ENCODE measurements around the gene GATAD2A.
A peak's percentile ranks its signal among the peaks of the same experiment; 100 is the strongest.

The GATAD2A gene

DNA sequence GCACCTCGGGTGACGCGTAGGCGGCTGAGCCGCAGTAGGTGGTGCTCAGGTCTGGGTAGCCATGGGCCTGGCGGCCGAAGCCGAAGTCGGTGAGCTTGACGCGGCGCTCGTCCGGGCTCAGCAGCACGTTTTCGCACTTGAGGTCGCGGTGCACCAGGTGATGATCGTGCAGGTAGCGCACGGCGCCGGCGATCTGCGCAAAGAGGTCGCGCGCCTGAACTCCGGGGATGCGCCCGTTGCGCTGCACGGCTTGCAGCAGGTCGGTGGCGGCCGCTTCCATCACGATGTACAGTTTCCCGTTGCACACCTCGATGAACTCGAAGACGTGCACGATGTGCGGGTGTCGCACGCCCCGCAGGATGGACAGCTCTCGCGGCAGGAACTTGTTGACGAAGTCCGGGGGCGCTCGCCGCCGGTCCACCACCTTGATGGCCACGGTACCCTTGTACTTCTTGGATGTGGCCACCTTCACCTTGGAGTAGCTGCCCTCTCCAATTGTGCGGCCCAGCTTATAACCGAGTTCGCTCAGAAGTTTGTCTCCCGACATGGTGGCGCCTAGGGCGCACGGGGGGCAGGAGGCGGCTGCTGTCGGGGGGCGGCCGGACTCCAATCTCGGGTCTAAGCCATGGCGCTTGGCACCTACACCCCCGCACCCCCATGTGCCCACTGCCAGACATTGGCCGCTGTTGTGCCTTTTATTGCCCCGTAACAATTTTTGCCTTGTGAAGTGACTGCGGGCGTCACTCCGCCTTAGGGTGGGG is 109.6 kb downstream of the GATAD2A start, which contains the start of gene TSSK6:
TSS of gene TSSK6 (minus strand) at position 668 of the 761 bp plus-strand sequence. CDS start at position 547, 121 bp downstream.
- no peak for DNase-seq

DNA sequence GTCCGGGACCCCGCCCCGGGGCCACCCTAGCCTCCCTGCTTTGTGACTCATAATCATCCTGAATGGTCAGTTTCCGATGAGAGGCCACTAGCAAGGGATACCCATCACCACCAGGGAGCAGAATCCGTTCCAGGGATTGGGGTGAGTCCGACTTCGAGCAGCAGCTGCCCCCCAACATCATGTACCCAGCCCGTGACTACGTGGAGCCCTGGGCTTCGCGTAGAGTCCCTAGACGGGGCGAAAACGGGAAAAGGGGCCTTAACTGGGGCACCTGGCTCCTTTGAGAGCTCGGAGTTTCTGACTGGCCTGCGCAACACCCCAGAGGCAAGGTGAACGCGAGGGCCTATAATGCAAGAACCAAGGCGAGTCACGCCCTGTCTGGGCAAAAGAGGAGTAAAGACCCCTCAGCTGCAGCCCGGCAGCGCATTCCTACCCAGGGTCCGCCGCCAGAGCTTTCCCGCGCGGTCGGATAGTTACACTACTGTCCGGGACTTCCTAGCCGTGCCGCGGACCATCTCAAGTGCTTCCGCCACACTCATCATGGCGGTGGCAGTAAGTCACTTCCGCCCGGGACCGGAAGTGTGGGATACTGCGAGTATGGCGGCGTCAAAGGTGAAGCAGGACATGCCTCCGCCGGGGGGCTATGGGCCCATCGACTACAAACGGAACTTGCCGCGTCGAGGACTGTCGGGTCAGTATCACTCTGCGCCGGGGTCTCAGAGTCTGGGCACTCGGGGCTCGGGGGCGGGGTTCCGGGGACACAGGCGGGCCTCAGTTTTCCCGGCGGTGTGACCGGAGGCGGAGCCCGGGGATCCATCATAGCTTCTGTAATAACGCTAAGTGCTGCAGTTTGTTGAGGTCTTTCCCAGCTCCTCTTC is 110.4 kb downstream of the GATAD2A start, which contains the start of gene NDUFA13:
TSS of gene NDUFA13 (plus strand) at position 584 of the 878 bp plus-strand sequence. CDS start at position 598, 14 bp downstream.
- DNase-seq = peak; percentile 94

DNA sequence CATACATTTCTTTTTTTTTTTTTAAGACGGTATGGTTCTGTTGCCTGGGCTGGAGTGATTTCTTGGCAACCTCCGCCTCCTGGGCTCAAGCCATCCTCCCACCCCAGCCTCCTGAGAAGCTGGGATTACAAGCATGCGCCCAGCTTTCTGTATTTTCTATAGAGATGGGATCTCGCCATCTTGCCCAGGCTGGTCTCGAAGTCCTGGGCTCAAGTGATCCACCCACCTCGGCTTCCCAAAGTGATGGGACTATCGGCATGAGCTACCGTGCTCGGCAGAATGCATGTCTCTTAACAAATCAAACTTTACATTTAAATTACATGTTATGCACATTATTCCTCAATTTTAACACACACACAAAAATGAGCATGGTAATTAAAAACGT is 111.8 kb downstream of the GATAD2A start:
- no peak for DNase-seq

DNA sequence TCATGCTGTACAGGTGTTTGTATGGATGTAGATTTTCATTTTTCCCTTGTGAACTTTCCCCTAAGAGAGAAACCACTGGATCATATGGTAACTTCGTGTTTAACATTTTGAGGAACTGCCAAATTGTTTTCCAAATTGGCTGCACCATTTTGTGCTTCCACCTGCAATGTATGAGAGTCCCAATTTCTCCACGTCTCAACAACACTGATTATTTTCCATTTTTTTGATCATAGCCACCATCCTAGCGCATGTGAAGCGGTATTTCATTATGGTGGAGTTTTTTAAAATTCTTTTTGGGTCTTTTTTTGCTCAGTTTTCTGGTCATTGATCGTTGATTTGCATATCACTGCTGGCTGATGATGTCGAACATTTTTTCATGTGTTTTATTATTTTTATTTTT is 115.5 kb downstream of the GATAD2A start:
- no peak for DNase-seq

DNA sequence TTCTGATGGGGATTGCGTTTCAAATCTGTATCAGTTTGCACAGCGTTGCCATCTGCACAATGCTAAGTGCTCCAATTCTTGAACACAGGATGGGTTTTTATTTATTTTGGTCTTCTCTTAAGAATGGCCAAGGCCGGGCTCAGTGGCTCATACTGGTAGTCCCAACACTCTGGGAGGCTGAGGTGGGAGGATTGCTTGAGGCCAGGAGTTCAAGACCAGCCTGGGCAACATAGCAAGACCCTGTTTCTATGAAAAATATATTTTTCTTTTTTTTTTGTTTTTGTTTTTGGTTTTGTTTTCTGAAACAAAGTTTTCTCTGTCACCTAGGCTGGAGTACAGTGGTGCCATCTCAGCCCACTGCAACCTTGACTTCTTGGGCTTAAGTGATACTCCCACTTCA is 117.7 kb downstream of the GATAD2A start:
- DNase-seq = no peak

DNA sequence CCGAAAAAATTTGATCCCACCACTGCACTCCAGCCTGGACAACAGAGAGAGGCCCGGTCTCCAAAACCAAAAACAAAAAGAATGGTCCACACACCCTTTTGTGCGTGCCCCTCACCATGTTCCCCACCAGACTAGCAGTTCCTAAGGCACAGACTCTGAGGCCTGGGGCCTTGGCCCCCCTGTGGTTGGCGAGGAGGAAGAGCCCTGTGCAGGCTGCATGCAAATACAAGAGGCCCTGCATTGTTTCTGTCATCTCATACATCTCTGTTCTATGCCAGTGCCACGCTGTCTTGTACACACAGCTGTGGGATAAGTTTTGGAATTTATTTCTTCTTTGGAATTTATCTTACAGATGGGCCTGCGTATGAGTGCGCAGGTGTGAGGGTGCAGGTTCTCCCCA is 118.6 kb downstream of the GATAD2A start:
- DNase-seq = no peak

DNA sequence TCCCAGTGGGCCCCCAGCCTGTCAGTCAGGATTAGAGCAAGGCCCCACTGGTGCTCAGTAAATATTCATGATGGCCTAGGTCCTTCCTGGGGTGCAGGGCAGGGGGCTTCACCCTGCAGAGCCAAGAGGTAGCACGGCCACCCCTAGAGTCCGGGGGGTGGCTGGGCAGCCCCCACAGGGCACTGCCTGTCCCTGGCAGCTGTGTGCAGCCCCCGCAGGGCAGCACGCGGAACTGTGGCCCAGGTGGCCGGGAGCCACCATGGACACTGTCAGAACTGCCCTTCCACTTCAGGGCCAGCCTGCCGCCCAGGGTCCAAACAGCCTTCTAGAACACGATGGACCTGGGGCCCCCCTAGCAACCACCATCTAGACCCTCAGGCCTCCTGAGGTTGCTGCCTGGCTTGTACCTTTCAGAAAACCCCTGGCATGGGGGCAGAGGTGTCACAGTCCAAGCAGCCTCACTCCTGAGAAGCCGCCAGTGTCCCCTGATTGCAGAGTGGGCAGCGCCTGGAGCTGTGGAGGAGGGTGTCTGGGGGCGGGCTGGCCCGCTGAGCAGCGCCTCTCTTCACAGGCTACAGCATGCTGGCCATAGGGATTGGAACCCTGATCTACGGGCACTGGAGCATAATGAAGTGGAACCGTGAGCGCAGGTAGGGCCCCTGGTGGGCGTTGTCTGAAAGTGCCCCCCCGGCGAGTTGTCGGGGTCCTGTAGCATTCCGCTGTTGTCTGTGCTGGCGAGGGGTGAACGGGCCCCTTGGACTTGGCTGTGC is 120.3 kb downstream of the GATAD2A start:
- DNase-seq = no peak

DNA sequence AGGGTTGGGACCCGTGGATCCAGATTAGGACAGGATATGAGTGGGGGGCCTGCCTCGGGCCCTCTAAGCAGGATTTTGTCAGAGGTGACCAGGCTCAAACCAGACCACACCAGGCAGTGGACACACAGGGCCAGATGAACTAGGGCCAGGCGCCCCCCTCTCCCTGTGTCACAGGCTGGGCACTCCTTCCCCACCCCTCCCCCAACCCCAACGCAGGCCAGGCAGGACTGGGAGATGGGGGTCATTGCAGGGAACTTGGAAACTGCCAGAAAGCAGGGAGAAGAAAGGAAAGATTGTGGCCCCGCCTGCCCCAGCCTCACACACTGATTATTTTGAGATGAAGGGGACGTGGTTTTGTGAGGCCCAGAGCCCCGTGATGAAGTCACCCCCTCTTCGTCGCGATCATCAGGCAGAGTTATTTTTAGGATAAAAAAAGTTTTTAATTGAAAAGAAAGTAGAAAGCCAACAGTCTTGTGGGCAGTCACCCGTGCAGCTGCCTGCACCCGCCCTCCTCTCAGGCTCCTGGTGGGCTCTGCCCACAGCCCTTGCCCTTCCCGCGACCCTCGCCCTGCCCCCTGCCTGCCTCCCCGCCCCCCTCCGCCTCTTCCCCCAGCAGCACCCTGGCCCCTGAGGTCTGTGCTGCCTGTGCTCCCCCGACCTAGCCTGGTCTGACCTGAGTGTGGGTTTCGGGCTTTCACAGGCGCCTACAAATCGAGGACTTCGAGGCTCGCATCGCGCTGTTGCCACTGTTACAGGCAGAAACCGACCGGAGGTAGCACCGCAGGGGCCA is 121.3 kb downstream of the GATAD2A start:
- DNase-seq = no peak

DNA sequence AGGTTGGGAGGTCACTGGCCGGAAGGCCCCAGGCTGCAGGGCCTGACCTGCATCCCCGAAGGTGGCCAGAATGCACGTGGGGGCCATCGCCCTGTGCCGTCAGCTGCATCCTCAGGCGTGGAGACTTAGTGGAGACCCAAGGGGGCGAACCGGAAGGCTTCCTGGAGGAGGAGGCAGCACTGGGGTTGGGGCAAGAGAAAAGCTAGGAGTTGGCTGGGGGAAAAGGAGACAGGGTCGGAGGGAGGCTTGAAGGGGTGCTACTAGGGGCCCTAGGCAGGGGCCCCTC is 121.8 kb downstream of the GATAD2A start:
- DNase-seq = no peak

DNA sequence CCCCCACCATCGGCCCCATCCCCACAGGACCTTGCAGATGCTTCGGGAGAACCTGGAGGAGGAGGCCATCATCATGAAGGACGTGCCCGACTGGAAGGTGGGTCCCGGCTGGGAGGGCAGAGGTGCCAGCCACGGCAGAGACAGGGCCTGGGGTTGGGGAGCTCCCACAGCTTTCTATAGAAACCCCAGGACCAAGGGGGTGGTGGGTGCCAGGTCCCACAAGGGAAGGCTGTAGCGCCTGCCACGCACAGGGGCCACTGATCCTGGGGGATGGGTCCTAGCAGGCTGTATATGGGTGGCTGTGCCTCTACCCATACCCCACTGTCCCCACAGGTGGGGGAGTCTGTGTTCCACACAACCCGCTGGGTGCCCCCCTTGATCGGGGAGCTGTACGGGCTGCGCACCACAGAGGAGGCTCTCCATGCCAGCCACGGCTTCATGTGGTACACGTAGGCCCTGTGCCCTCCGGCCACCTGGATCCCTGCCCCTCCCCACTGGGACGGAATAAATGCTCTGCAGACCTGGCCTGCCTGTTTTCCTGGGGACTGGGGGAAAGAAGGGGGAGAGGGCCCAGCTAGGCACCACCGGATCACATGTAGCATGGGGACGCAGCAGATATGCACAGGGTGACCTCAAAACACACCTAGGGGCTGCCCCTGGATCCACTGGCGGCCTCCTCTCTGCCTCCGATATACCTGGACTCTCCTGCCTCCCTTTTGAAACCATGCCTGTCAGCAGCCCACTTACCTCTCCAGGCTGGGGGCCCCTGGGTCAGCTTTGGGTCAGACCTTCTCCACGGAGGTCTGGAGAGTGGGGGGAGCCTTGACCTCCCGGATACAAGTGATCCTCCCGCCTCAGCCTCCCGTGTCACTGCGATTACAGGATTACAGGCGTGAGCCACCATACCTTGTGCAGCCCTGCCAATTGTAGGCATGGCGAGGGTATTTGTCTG is 122.5 kb downstream of the GATAD2A start:
- DNase-seq = no peak

DNA sequence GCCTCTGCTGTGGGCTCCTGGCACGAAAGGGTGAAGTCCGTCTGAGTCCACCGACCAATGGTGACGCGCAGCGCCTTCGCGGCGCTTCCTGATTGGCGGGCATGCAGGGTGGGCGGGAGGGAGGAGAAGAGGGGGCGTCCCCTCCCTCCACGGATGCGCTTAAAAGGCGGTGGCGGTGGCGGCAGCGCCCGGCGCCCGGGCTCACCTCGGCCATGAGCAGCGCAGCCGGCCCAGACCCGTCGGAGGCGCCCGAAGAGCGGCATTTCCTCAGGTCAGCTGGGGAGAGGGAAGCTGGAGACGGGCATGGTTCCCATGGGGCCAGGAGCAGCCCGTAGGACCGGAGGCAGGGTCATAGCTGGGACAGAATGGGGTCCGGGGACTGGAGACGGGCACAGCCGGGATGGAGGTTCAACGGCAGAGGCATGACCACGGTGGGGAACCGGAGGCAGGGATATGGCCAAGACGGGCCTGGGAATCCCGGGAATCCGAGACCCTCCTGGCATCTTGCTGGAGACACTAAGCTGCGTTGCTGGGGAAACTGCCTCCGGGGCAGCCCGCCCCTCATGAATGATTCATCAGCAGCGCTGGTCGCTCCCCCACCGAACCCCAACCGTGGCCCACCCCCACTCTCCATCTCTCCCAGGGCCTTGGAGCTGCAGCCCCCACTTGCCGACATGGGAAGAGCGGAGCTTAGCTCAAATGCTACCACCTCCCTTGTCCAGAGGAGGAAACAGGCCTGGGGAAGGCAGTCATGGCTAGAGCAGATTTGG is 123.4 kb downstream of the GATAD2A start, which contains the start of gene YJEFN3:
TSS of gene YJEFN3 (plus strand) at position 191 of the 770 bp plus-strand sequence. CDS start at position 213, 22 bp downstream.
- DNase-seq = no peak

DNA sequence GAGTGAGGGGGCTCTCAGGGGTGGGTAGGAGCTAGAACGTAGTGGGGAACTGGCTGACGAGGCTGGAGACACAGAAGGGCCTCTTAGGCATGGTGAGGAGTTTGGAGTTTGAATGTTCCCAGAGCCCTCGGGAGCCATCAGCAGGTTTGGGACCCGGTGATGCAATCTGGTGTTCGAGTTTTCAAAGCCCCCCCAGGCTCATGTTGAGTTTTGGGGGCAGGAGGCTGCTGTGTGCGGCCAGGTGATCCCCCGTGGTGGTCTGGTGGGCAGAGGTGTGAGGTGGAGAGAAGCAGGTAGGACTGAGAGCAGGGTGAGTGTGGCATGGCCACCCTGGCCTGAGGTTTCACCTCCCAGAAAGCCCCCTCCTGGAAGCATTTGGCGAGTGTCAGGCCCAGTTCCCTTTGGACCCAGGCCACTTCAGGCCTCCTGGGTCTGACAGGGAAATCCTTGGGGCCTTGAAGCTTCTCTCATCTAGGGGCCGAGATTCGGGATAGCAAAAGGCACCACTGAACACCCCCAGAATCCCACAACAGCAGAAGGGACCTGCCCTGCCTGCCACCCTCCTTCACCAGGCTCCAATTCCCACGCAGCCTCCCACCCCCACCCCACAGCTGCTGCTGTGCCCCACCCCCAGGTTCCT is 124.4 kb downstream of the GATAD2A start:
- DNase-seq = no peak

DNA sequence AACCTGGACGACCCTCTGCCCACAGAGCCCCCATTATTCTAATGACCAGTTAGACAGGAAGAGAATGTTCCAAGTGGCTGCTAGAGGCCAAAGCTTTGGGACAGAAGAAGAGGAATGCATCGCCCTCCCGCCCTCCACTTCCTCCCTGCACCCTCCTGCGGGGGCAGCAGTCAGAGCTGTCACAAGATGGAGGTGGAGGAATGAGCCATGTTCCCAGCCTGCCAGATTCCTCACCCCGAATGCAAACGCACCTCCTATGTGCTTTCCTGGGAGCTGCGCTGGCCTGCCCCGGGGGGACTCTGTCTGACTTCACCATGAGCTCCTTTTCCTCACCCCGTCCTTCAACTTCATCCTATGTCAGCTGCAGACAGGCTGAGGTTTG is 124.9 kb downstream of the GATAD2A start:
- DNase-seq = no peak

DNA sequence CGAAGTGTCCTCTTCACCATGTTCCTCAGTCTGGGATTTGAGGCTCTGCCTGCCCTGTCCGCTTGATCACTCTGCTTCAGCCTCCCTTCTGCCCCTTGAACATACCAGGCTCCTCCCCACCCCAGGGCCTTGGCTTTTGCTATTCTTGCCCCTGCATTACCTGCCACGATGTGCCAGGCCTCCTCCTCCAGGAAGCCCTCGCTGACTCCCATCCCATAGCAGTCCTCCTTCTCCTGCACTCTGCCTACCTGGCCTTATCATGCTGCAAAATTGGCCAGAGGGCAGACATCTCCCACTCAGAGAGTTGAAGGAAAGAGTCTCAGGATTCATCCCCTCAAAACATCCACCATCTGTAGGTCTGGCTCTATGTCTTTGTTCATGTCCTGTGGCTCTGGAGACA is 125.4 kb downstream of the GATAD2A start:
- no peak for DNase-seq

DNA sequence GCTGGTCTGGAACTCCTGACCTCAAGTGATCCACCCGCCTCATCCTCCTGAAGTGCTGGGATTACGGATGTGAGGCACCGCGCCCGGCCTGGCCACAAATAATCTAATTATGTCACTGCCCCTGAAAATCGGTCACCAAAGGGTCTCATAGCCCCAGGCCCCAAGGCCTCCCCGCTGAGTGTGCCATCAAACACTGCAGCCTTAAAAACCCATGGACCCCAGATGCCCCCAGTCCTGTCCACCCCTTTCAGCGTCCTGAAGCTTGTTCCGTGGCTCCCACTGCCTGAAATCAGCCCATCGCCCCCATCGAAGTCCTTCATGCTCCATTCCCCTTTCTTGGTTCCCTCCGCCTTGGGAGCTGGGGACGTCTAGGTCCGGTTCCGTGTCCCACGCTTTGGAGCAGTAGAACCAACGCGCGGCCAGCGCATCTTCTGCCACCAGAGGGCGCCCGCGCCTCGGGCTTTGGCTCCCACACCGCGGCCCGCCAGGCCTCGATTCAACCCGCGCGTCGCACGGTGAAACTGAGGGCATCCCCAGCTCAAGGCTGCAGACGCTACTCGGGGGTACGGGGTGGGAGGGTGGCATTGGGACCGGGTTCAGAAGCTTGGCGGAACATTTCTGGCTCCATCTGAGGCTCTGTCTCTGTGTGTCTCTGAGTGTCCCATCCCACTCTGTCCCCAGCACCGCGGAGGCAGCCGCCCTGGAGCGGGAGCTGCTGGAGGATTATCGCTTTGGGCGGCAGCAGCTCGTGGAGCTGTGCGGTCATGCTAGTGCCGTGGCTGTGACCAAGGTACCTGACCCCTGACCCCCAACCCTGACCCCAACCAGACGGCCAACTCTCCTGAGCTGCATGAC is 126.7 kb downstream of the GATAD2A start:
- peak; percentile 82 for DNase-seq

DNA sequence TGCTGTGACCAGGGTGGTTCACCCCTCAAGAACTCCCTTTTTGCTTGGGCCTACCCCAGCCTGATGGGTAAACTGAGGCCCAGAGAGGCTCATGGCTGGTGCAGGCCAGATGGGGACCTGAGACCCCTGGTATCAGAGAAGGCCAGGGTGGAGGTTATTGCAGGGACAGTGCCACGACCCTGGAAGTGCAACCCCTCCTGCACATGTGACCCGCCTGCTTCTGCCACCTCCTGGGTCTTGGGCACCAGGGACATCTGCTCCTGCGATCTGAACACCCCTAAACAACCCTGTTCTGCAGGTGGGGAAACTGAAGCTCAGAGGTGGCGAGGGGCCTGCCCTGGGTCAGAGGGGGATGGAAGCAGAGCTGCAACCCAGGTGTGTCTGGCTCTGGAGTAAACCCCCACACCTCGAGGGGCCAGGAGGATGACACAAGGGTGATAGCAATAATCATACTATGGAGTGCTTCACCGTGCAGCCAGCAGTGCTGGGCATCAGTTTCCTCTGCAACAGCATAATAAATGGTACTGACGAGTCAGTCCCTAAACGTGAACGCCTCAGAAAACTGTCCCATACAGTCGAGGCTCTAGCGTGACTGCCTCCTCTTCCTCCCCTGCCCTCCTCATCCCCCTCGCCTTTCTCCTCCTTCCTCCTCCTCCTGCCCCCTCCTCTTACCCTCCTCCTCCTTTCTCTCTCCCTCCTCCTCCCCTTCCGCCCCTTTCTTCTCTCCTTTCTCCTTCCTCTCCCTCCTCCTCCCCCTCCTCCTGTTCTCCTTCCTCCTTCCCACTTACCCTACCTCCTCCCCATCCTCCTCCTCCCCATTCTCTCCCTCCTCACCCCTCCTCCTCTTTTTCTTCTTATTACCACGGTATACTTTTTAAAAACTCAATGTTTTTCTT is 127.6 kb downstream of the GATAD2A start:
- no peak for DNase-seq

DNA sequence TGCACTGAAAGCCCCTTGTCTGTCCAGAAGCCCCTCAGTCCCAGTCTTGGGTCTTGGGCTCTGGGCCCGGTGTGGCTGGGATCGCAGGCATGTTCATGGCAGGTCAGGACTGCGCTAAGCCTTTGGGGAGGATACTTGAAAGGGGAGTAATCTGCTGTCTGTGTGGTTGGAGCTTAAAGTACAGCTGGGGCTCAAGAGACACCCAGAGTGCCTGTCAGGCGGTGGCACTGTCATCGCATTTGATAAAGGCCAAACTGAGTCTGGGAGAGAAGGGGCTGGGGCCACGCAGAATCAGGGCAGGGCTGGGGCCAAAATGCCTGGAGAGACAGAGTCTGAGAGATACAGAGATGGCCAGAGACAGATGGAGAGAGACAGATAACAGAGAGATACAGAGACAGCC is 128.4 kb downstream of the GATAD2A start:
- DNase-seq = no peak
